IMR-90 (cell line): ENCODE data around the gene ANXA3. TPM values are rescaled to one million over a fixed set of nuclear protein-coding genes. Genes with fewer than 3 reads are reported as not detected.

ENCODE experiments used
- ATAC-seq: fragments of 200-7000 bp; cut with Tn5 transposase; 2 replicates; pipeline ENCODE4 v1.9.1; 2020; ENCODE audit warnings: low read depth, mild to moderate bottlenecking, moderate library complexity
- BruUV-seq: library from RNA; stranded (reverse); fragments of 400-500 nt; replicated peaks from 2 replicates; lab custom pipeline; 2021; lab: Mats Ljungman, UMichigan
- CTCF ChIA-PET: fragments of 300-600 bp; formaldehyde crosslinking; extraction: SDS; loops from one replicate; lab custom pipeline; 2021; ENCODE audit warnings: antibody characterized with exemption; lab: Yijun Ruan, JAX
- POLR2A ChIA-PET: fragments of 300-600 bp; sonication (Branson Sonifier 250); formaldehyde crosslinking; loops from one replicate; lab custom pipeline; 2022; ENCODE audit warnings: antibody characterized with exemption; ENCODE audit not compliant: unreplicated experiment; lab: Charles Lee
- DNase-seq: peaks from one replicate; pipeline ENCODE4 v3.0.0; 2013
- H2AFZ ChIP-seq: replicated peaks from 2 replicates; pipeline ENCODE3; 2013; ENCODE audit warnings: low read length, mild to moderate bottlenecking; ENCODE audit not compliant: poor library complexity
- H2AK5ac ChIP-seq: 2 replicates; pipeline ENCODE4 v1.6.1; 2013; ENCODE audit warnings: low read depth, low read length, inconsistent platforms
- H2AK9ac ChIP-seq: replicated peaks from 2 replicates; pipeline ENCODE3; 2013; ENCODE audit warnings: mild to moderate bottlenecking, low read depth, low read length, moderate library complexity; ENCODE audit not compliant: poor library complexity
- H2BK120ac ChIP-seq: 2 replicates; pipeline ENCODE4 v1.6.1; 2013; ENCODE audit warnings: low read depth, low read length, inconsistent platforms
- H2BK15ac ChIP-seq: 3 replicates; pipeline ENCODE4 v1.6.1; 2013; ENCODE audit warnings: low read depth, low read length, inconsistent platforms
- H2BK20ac ChIP-seq: 2 replicates; pipeline ENCODE4 v1.6.1; 2013; ENCODE audit warnings: low read depth, mild to moderate bottlenecking, inconsistent platforms, low read length, moderate library complexity
- H2BK5ac ChIP-seq: 2 replicates; pipeline ENCODE4 v1.6.1; 2013; ENCODE audit warnings: mild to moderate bottlenecking, low read depth, low read length, inconsistent platforms; ENCODE audit not compliant: poor library complexity, severe bottlenecking
- H3K14ac ChIP-seq: replicated peaks from 2 replicates; pipeline ENCODE4 v1.6.1; 2013; ENCODE audit warnings: low read depth, low read length, inconsistent platforms
- H3K18ac ChIP-seq: 2 replicates; pipeline ENCODE4 v1.6.1; 2013; ENCODE audit warnings: low read depth, low read length, control low read depth
- H3K23ac ChIP-seq: 2 replicates; pipeline ENCODE4 v1.6.1; 2013; ENCODE audit warnings: low read depth, low read length, inconsistent platforms
- H3K27ac ChIP-seq: 2 replicates; pipeline ENCODE4 v1.5.1; 2013; ENCODE audit warnings: mild to moderate bottlenecking, control low read depth, low read length; ENCODE audit not compliant: insufficient read depth
- H3K27me3 ChIP-seq: 2 replicates; pipeline ENCODE4 v1.6.1; 2013; ENCODE audit warnings: low read length; ENCODE audit not compliant: control insufficient read depth, insufficient read depth
- H3K36me3 ChIP-seq: 2 replicates; pipeline ENCODE4 v1.6.1; 2013; ENCODE audit warnings: low read length, mixed read lengths; ENCODE audit not compliant: control insufficient read depth, insufficient read depth
- H3K4ac ChIP-seq: 2 replicates; pipeline ENCODE4 v1.6.1; 2013; ENCODE audit warnings: low read depth, low read length, inconsistent platforms
- H3K4me1 ChIP-seq: 2 replicates; pipeline ENCODE4 v1.6.1; 2013; ENCODE audit warnings: low read length, mixed read lengths; ENCODE audit not compliant: control insufficient read depth, insufficient read depth
- H3K4me2 ChIP-seq: 2 replicates; pipeline ENCODE4 v1.6.1; 2013; ENCODE audit warnings: low read depth, mild to moderate bottlenecking, control low read depth, low read length, moderate library complexity
- H3K4me3 ChIP-seq: 2 replicates; pipeline ENCODE4 v1.5.1; 2013; ENCODE audit warnings: low read depth, mild to moderate bottlenecking, control low read depth, low read length, moderate library complexity; ENCODE audit not compliant: insufficient read depth
- H3K56ac ChIP-seq: 2 replicates; pipeline ENCODE4 v1.6.1; 2013; ENCODE audit warnings: low read length, inconsistent platforms; ENCODE audit not compliant: insufficient read depth; ENCODE audit errors: extremely low read depth
- H3K79me1 ChIP-seq, 2 experiments: 2 replicates each; pipeline ENCODE4 v1.6.1; 2013; ENCODE audit warnings: low read length in 2 of 2, inconsistent platforms in 1 of 2, low read depth in 1 of 2
- H3K9ac ChIP-seq: 2 replicates; pipeline ENCODE4 v1.6.1; 2013; ENCODE audit warnings: low read depth, low read length, control low read depth
- H3K9me1 ChIP-seq: 2 replicates; pipeline ENCODE4 v1.6.1; 2013; ENCODE audit warnings: low read length, inconsistent platforms; ENCODE audit not compliant: insufficient read depth
- H3K9me3 ChIP-seq: 2 replicates; pipeline ENCODE4 v1.6.1; 2013; ENCODE audit warnings: low read length; ENCODE audit not compliant: control insufficient read depth, insufficient read depth
- H4K20me1 ChIP-seq: 2 replicates; pipeline ENCODE4 v1.6.1; 2013; ENCODE audit warnings: low read length, inconsistent platforms; ENCODE audit not compliant: insufficient read depth
- H4K5ac ChIP-seq: 2 replicates; pipeline ENCODE4 v1.6.1; 2013; ENCODE audit warnings: mild to moderate bottlenecking, low read depth, low read length, control low read depth
- H4K8ac ChIP-seq, 2 experiments: 2 replicates each; pipeline ENCODE4 v1.6.1; 2013; ENCODE audit warnings: low read depth in 2 of 2, low read length in 2 of 2, control low read depth in 1 of 2, inconsistent platforms in 1 of 2
- H4K91ac ChIP-seq: 2 replicates; pipeline ENCODE4 v1.6.1; 2013; ENCODE audit warnings: low read depth, low read length, inconsistent platforms; ENCODE audit not compliant: insufficient read depth
- CTCF ChIP-seq: conservative IDR thresholded peaks from 2 replicates; pipeline ENCODE4 v1.5.1; 2012; ENCODE audit warnings: mild to moderate bottlenecking, low read depth, low read length, improper control_type of control experiment
- FOS ChIP-seq: fragments of 150-350 bp; IDR thresholded peaks from 2 replicates; pipeline ENCODE4 v1.6.1; 2016; ENCODE audit warnings: low read depth, low read length
- MAFK ChIP-seq: IDR thresholded peaks from 2 replicates; pipeline ENCODE4 v1.6.1; 2012; ENCODE audit warnings: low read depth, low read length, improper control_type of control experiment
- MAZ ChIP-seq: IDR thresholded peaks from 2 replicates; pipeline ENCODE4 v1.6.1; 2012; ENCODE audit warnings: low read depth, mild to moderate bottlenecking, low read length, improper control_type of control experiment, moderate library complexity, borderline replicate concordance
- MXI1 ChIP-seq: IDR thresholded peaks from 2 replicates; pipeline ENCODE4 v1.6.1; 2012; ENCODE audit warnings: low read depth, mild to moderate bottlenecking, low read length, moderate library complexity, borderline replicate concordance
- NFE2L2 ChIP-seq: fragments of 150-350 bp; IDR thresholded peaks from 2 replicates; pipeline ENCODE4 v1.6.1; 2016; ENCODE audit warnings: low read depth, mild to moderate bottlenecking, low read length
- RAD21 ChIP-seq: IDR thresholded peaks from 2 replicates; pipeline ENCODE4 v1.6.1; 2012; ENCODE audit warnings: low read length, improper control_type of control experiment
- RCOR1 ChIP-seq: IDR thresholded peaks from 2 replicates; pipeline ENCODE4 v1.6.1; 2012; ENCODE audit warnings: mild to moderate bottlenecking, low read length, improper control_type of control experiment; ENCODE audit not compliant: insufficient replicate concordance
- RFX5 ChIP-seq: IDR thresholded peaks from 2 replicates; pipeline ENCODE4 v1.8.0; 2012; ENCODE audit warnings: low read depth, mild to moderate bottlenecking, low read length, moderate library complexity
- SMC3 ChIP-seq: fragments of 150-350 bp; IDR thresholded peaks from 2 replicates; pipeline ENCODE4 v1.6.1; 2016; ENCODE audit warnings: low read depth, mild to moderate bottlenecking, antibody characterized with exemption, low read length, moderate library complexity
- USF2 ChIP-seq: fragments of 150-350 bp; IDR thresholded peaks from 2 replicates; pipeline ENCODE4 v1.6.1; 2017; ENCODE audit warnings: mild to moderate bottlenecking, antibody characterized with exemption, low read length, low read depth
- WGBS, 2 experiments: methylation state at CpG; one replicate each; pipeline versions ENCODE4 v1.1.5 to v1.1.7; 2013; ENCODE audit warnings: missing lambda C conversion rate in 2 of 2; ENCODE audit not compliant: insufficient read length in 1 of 2; ENCODE audit errors: extremely low coverage in 2 of 2; 5-methylcytosine and 5-hydroxymethylcytosine counted together
- dilution Hi-C: fragments of 300-500 bp; cut with HindIII; formaldehyde crosslinking; loops from one replicate; pipeline ENCODE4 v1.14.3; 2018; ENCODE audit warnings: low sequenced_read_pairs; ENCODE audit not compliant: unreplicated experiment
- in situ Hi-C: fragments of 300-500 bp; cut with MboI; formaldehyde crosslinking; loops from 3 replicates; pipeline ENCODE4 v1.14.3; 2019; ENCODE audit warnings: low sequenced_read_pairs, inconsistent platforms, mixed read lengths
- intact Hi-C: fragments of 100-400 bp; cut with micrococcal nuclease; formaldehyde crosslinking; loops from 2 replicates; pipeline ENCODE4 v1.10.0; 2022
- polyA plus RNA-seq, 3 experiments: library from polyadenylated mRNA; depleted of rRNA; stranded (reverse); fragments of >200 nt; gene quantifications; 2 replicates each; pipeline ENCODE4 v1.2.3, GENCODE V29; 2012; ENCODE audit warnings: low replicate concordance in 1 of 3
- total RNA-seq: library from RNA; depleted of rRNA; stranded (reverse); fragments of >200 nt; gene quantifications from 2 replicates; pipeline ENCODE4 v1.2.3, GENCODE V29; 2012

Gene ANXA3
- total and polyA plus RNA-seq, 2 of the 4 experiments (the other 2 are of a cell fraction): 4.2 to 5.0 TPM

DNA sequence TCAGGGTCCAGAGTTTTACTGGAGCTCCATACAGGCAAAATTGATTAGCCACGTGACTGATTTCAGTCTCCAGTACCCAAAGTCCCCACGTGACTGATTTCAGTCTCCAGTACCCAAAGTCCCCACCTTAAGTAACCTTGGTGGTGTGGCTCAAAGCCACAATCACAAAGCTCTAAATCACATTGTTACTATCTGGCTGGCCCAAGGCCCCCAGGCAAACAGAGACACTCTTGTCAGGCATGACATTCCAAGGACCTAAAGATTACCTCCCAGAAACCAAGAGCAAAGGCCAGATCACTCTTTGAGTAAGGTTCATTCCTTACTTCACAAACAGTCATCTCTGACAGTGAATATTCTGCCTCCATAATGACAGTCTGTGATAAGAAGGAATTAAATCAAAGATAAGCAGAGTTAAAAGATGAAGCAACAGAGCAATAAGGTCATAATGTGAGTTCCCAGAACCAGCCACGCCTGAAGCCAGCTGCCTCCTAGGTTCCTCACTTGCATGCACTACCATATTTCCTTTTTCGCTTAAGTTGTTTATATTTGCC is 78.5 kb downstream of the ANXA3 start:
- Histone ChIP-seq H2BK20ac (no peak overlapping the region), H3K9me3 (no peaks in the 10 kb centered on the region), H2BK120ac (no peak overlapping the region), H4K8ac (no peak overlapping the region), H2AK5ac (no peak overlapping the region), H3K9ac (no peak overlapping the region), H3K27ac (no peak overlapping the region), H2BK5ac (no peak overlapping the region), H3K56ac (no peak overlapping the region), H3K14ac (no peak overlapping the region), H4K20me1 (no peaks in the 10 kb centered on the region), H2BK15ac (no peak overlapping the region), H3K18ac (no peak overlapping the region), H4K5ac (no peak overlapping the region), H3K4ac (no peak overlapping the region), H3K4me1 (no peaks in the 10 kb centered on the region), H2AFZ (no peak overlapping the region), H3K36me3 (no peaks in the 10 kb centered on the region), H3K4me3 (no peak overlapping the region), H3K4me2 (no peak overlapping the region), H3K27me3 (no peaks in the 10 kb centered on the region; the same call in 1 of the 2 replicates), H3K9me1 (no peaks in the 10 kb centered on the region), H3K23ac (no peak overlapping the region), H3K79me1 (no peaks in the 10 kb centered on the region), H2AK9ac (no peak overlapping the region), H4K91ac (no peak overlapping the region)
- no peak for TF ChIP-seq MXI1
- TF ChIP-seq FOS: no peak
- no peak for TF ChIP-seq USF2
- TF ChIP-seq NFE2L2: no peak
- no peak for TF ChIP-seq RFX5
- TF ChIP-seq RAD21: no peak
- no peak for TF ChIP-seq SMC3
- TF ChIP-seq CTCF: no peak
- no peak for TF ChIP-seq RCOR1
- TF ChIP-seq MAFK: no peak
- TF ChIP-seq MAZ: no peak
- in situ Hi-C loops (no loop called here), dilution Hi-C loops (no loop called here), intact Hi-C loops (no loop called here)
- DNase-seq (no peak), ATAC-seq (no peak)
- POLR2A ChIA-PET: interaction anchor here (0.6 kb wide), 2 partner anchors 146 to 823 kb away, joined by 5 read pairs; partner anchors contain the start of gene BMP2K
- CTCF ChIA-PET: no interaction called here
- no TSS peak for BruUV-seq
- 65% methylated on average over 2 of the region's 4 CpGs; no CpG with 5 or more reads in 1 of the 2 experiments for WGBS, 2 experiments
